SK-N-MC (cell line): ENCODE data around the gene EIF4A2.

Experiments
- EZH2 ChIP-seq: fragments of 200-600 bp; sonication (generic); IDR thresholded peaks from one replicate; pipeline ENCODE4 v1.6.1; 2017; ENCODE audit warnings: antibody characterized with exemption
- FOXP2 ChIP-seq: optimal IDR thresholded peaks from 2 replicates; pipeline ENCODE3; 2011; ENCODE audit warnings: mild to moderate bottlenecking, moderate library complexity; ENCODE audit not compliant: insufficient read depth; ENCODE audit errors: extremely low read length, control extremely low read depth
- POLR2AphosphoS5 ChIP-seq: IDR thresholded peaks from 2 replicates; pipeline ENCODE4 v1.6.1; 2012; ENCODE audit warnings: mild to moderate bottlenecking, low read depth, low read length, borderline replicate concordance

DNA sequence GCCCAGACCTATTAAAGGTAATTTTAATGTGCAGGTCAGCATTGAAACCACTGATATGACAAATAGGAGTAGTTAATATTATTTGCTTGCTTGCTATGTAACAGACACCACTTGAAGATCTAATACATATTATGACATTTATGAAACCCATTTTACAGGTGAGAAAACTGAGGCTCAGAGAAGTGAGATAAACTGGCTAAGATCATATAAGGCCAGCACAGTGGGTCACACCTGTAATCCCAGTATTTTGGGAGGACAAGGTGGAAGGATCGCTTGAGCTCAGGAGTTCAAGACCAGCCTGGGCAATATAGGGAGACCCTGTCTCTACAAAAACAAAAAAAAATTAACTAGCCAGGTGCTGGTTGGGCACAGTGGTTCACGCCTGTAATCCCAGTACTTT, 33.1 kb upstream of the EIF4A2 start:
- TF ChIP-seq EZH2 (no peak), POLR2AphosphoS5 (no peak), FOXP2 (no peak)
